OCI-LY1 (cell line): Measurements from ENCODE around the gene GPR137B.
A peak's percentile ranks its signal among the peaks of the same experiment; 100 is the strongest.

Experiments used
- H2AFZ ChIP-seq: fragments of 200-600 bp; sonication (generic), shearing (Covaris generic); 2 replicates; pipeline ENCODE4 v1.6.0; 2014; ENCODE audit warnings: antibody characterized with exemption, mild to moderate bottlenecking, low read length
- H3F3A ChIP-seq: fragments of 200-600 bp; sonication (generic), shearing (Covaris generic); 2 replicates; pipeline ENCODE4 v1.6.0; 2014; ENCODE audit warnings: mild to moderate bottlenecking, antibody characterized with exemption, low read length, moderate library complexity; ENCODE audit not compliant: insufficient read depth
- H3K27ac ChIP-seq: fragments of 200-600 bp; sonication (generic); 2 replicates; pipeline ENCODE4 v1.5.1; 2014; ENCODE audit warnings: low read length, mixed run types, mild to moderate bottlenecking, low read depth; ENCODE audit not compliant: poor library complexity, severe bottlenecking
- H3K27me3 ChIP-seq: fragments of 200-600 bp; sonication (generic); 2 replicates; pipeline ENCODE4 v1.6.0; 2014; ENCODE audit warnings: antibody characterized with exemption, mild to moderate bottlenecking, low read length, moderate library complexity; ENCODE audit not compliant: insufficient read depth
- H3K36me3 ChIP-seq: fragments of 200-600 bp; sonication (generic); 2 replicates; pipeline ENCODE4 v1.6.1; 2014; ENCODE audit warnings: mild to moderate bottlenecking, antibody characterized with exemption, low read length, moderate library complexity, mixed read lengths; ENCODE audit not compliant: insufficient read depth
- H3K4me1 ChIP-seq: fragments of 200-600 bp; sonication (generic); 2 replicates; pipeline ENCODE4 v1.5.1; 2014; ENCODE audit warnings: mild to moderate bottlenecking, low read length, moderate library complexity; ENCODE audit not compliant: insufficient read depth, severe bottlenecking
- H3K4me2 ChIP-seq: fragments of 200-600 bp; sonication (generic), shearing (Covaris generic); 2 replicates; pipeline ENCODE4 v1.6.1; 2014; ENCODE audit warnings: low read length
- H3K4me3 ChIP-seq: fragments of 200-600 bp; sonication (generic); 2 replicates; pipeline ENCODE4 v1.5.1; 2014; ENCODE audit warnings: low read length, low read depth, mild to moderate bottlenecking, mixed read lengths; ENCODE audit not compliant: poor library complexity, severe bottlenecking
- H3K79me2 ChIP-seq: fragments of 200-600 bp; shearing (Covaris generic); 2 replicates; pipeline ENCODE4 v1.6.1; 2016; ENCODE audit warnings: mixed run types, low read length, mixed read lengths; ENCODE audit not compliant: insufficient read depth
- H3K9ac ChIP-seq: fragments of 200-600 bp; sonication (generic), shearing (Covaris generic); 2 replicates; pipeline ENCODE4 v1.6.1; 2014; ENCODE audit warnings: mild to moderate bottlenecking, low read length, mixed read lengths
- H3K9me2 ChIP-seq: fragments of 200-600 bp; sonication (generic), shearing (Covaris generic); 2 replicates; pipeline ENCODE4 v1.6.1; 2014; ENCODE audit warnings: low read depth, mild to moderate bottlenecking, low read length, mixed read lengths
- H3K9me3 ChIP-seq: fragments of 200-600 bp; shearing (Covaris generic); 2 replicates; pipeline ENCODE4 v1.6.1; 2014; ENCODE audit warnings: low read length, mixed read lengths
- H4K20me1 ChIP-seq: fragments of 200-600 bp; sonication (generic), shearing (Covaris generic); 2 replicates; pipeline ENCODE4 v1.6.0; 2016; ENCODE audit warnings: mild to moderate bottlenecking, low read length; ENCODE audit not compliant: insufficient read depth
- EZH2 ChIP-seq: fragments of 200-600 bp; sonication (generic), shearing (Covaris generic); IDR thresholded peaks from 2 replicates; pipeline ENCODE4 v1.8.0; 2017; ENCODE audit warnings: borderline replicate concordance, mixed run types, mild to moderate bottlenecking, antibody characterized with exemption, low read length, moderate library complexity, mixed read lengths
- TF ChIP-seq, protein P1 (sequence below): fragments of 200-600 bp; sonication (generic), shearing (Covaris generic); IDR thresholded peaks from 2 replicates; pipeline ENCODE4 v1.5.1; 2017; ENCODE audit warnings: mild to moderate bottlenecking, antibody characterized with exemption, low read length, moderate library complexity, mixed read lengths

The GPR137B gene

GRCh38 chr1:236128646-236129178 lies 13.6 kb upstream of the GPR137B start:
- Histone ChIP-seq H4K20me1 (no peaks in the 10 kb centered on the region), H3K36me3 (no peaks in the 10 kb centered on the region), H2AFZ (no peak overlapping the region), H3K27me3 (no peaks in the 10 kb centered on the region), H3F3A (no peaks in the 10 kb centered on the region), H3K9me2 (no peaks in the 10 kb centered on the region), H3K4me2 (no peak overlapping the region), H3K9ac (no peak overlapping the region), H3K27ac (no peak overlapping the region), H3K4me1 (peaks cover 5% of the 10 kb centered on the region), H3K4me3 (no peak overlapping the region), H3K79me2 (no peaks in the 10 kb centered on the region), H3K9me3 (no peaks in the 10 kb centered on the region)
- TF ChIP-seq, protein P1, sequence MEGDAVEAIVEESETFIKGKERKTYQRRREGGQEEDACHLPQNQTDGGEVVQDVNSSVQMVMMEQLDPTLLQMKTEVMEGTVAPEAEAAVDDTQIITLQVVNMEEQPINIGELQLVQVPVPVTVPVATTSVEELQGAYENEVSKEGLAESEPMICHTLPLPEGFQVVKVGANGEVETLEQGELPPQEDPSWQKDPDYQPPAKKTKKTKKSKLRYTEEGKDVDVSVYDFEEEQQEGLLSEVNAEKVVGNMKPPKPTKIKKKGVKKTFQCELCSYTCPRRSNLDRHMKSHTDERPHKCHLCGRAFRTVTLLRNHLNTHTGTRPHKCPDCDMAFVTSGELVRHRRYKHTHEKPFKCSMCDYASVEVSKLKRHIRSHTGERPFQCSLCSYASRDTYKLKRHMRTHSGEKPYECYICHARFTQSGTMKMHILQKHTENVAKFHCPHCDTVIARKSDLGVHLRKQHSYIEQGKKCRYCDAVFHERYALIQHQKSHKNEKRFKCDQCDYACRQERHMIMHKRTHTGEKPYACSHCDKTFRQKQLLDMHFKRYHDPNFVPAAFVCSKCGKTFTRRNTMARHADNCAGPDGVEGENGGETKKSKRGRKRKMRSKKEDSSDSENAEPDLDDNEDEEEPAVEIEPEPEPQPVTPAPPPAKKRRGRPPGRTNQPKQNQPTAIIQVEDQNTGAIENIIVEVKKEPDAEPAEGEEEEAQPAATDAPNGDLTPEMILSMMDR = no peak
- TF ChIP-seq EZH2 = no peak

DNA sequence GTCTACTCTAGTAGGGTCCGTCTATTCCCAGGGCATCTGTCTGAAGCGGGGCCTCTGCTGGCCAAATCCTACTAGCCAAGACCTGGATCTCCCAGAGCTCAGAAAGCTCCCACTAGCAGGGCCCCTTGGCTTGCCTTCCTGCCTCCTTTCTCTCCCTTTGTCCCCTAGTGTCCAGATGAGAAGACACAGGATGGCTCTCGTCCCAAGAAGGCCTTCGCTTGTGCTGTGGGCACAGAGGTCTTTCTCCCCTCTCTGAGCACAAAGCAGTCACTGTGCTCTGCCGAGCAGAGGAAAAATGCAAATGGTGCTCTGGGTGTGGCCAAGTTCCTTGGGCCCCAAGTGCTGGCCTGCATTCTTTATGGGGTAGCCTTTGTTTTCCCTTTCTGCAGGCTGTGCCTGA lies 13.0 kb upstream of the GPR137B start:
- H3K4me2 ChIP-seq = peak overlapping the region; percentile 23; the same call in 1 of the 2 replicates
- no peak overlapping the region for H3K4me3 ChIP-seq
- H3K79me2 ChIP-seq = no peaks in the 10 kb centered on the region
- TF ChIP-seq, protein P1 = no peak
- TF ChIP-seq EZH2 = no peak
- no peaks in the 10 kb centered on the region for H3K9me2 ChIP-seq
- H3F3A ChIP-seq = no peaks in the 10 kb centered on the region
- peaks cover 5% of the 10 kb centered on the region for H3K4me1 ChIP-seq
- H3K27me3 ChIP-seq = no peaks in the 10 kb centered on the region; the same call in 1 of the 2 replicates
- no peaks in the 10 kb centered on the region for H3K9me3 ChIP-seq
- H4K20me1 ChIP-seq = no peaks in the 10 kb centered on the region
- no peak overlapping the region for H3K27ac ChIP-seq
- no peak overlapping the region for H2AFZ ChIP-seq
- no peak overlapping the region for H3K9ac ChIP-seq
- H3K36me3 ChIP-seq = no peaks in the 10 kb centered on the region

DNA sequence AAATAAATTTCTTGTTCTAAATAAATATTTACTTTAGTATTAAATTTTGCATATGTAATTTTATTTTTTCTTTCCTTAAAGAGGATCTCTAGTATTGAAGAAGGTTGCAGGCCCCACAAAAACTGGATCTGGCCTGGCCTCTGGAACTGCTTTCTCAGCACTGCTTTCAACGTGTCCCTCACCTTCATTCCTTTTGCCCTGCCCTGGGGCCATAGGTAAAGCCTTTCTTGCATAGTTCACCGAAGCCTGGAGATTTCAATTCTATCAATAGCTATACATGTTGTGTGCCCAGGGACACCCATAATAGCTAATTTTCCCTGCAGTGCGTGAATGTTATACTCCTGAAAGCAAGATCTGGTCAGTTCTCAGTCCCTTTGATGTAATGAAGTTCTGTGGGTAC lies 12.0 kb upstream of the GPR137B start:
- TF ChIP-seq, protein P1 = no peak
- TF ChIP-seq EZH2 = no peak
- H3K79me2 ChIP-seq = no peaks in the 10 kb centered on the region
- peaks cover 5% of the 10 kb centered on the region for H3K4me1 ChIP-seq
- H3K27ac ChIP-seq = no peak overlapping the region
- H3K9ac ChIP-seq = no peak overlapping the region
- H3K36me3 ChIP-seq = no peaks in the 10 kb centered on the region
- no peaks in the 10 kb centered on the region for H4K20me1 ChIP-seq
- H3K4me2 ChIP-seq = no peak overlapping the region
- H3K4me3 ChIP-seq = no peak overlapping the region
- H3K9me2 ChIP-seq = no peaks in the 10 kb centered on the region
- H3K9me3 ChIP-seq = no peaks in the 10 kb centered on the region
- H3K27me3 ChIP-seq = no peaks in the 10 kb centered on the region; the same call in 1 of the 2 replicates
- no peak overlapping the region for H2AFZ ChIP-seq
- H3F3A ChIP-seq = no peaks in the 10 kb centered on the region
